ENCODE measurements around the gene PRODH2. TPM values are rescaled to one million over a fixed set of nuclear protein-coding genes. Genes with fewer than 3 reads are reported as not detected.

The PRODH2 gene
- total and polyA plus RNA-seq, 2 of the 13 experiments (the other 11 are each of a cell fraction or from before 2014, with no cell fraction given): 86.7 to 118 TPM

GRCh38 chr19:35777086-35777841 is 35.4 kb downstream of the PRODH2 start (continued):
- TF ChIP-seq ZNF609 (CRISPR knock-in tag; IDR thresholded peaks at IDR 0.05; ENCODE audit: borderline replicate concordance) (no peak), ZNF761 (CRISPR knock-in tag; conservative IDR thresholded peaks at IDR 0.05) (0 out of 2 replicates have a peak, but pooled peaks have one; percentile 30), MEIS1 (CRISPR knock-in tag; IDR thresholded peaks at IDR 0.05; ENCODE audit: borderline replicate concordance) (peak; percentile 30; the same call in 1 of the 2 replicates), SALL1 (CRISPR knock-in tag; IDR thresholded peaks at IDR 0.05) (0 out of 2 replicates have a peak, but pooled peaks have one; percentile 10), HBP1 (CRISPR knock-in tag; IDR thresholded peaks at IDR 0.05; ENCODE audit: low read depth) (0 out of 2 replicates have a peak, but pooled peaks have one; percentile 30), ZNF891 (CRISPR knock-in tag; IDR thresholded peaks at IDR 0.05) (no peak), JDP2 (CRISPR knock-in tag; IDR thresholded peaks at IDR 0.05; ENCODE audit: borderline replicate concordance) (no peak), ZNF331 (CRISPR knock-in tag; IDR thresholded peaks at IDR 0.05) (no peak), NPAS2 (CRISPR knock-in tag; IDR thresholded peaks at IDR 0.05; ENCODE audit: borderline replicate concordance) (no peak), ZNF800 (CRISPR knock-in tag; IDR thresholded peaks at IDR 0.05) (no peak), ZBTB38 (CRISPR knock-in tag; IDR thresholded peaks at IDR 0.05) (no peak; the same call in 1 of the 2 replicates), ZMYM3 (CRISPR knock-in tag; IDR thresholded peaks at IDR 0.05) (no peak), TBL1XR1 (IDR thresholded peaks at IDR 0.05; ENCODE audit: borderline replicate concordance, low read length, partially characterized antibody) (no peak), POLR2A (IDR thresholded peaks at IDR 0.05; ENCODE audit: insufficient read depth in 1 of 2, low read depth in 2 of 2, low read length in 2 of 2) (no peak), SAP130 (CRISPR knock-in tag; IDR thresholded peaks at IDR 0.05; ENCODE audit: low read depth) (peak; percentile 68), ZSCAN20 (CRISPR knock-in tag; IDR thresholded peaks at IDR 0.05; ENCODE audit: borderline replicate concordance) (no peak), THRA (CRISPR knock-in tag; IDR thresholded peaks at IDR 0.05; ENCODE audit: borderline replicate concordance) (peak; percentile 30; the same call in 1 of the 2 replicates)
